DLD1 (cell line): ENCODE results near the gene GEMIN4.

ENCODE experiments used
- in situ Hi-C: cut with HindIII; loops from 2 replicates; pipeline ENCODE4 v1.10.0; 2017; ENCODE audit warnings: low sequenced_read_pairs

Gene GEMIN4

DNA sequence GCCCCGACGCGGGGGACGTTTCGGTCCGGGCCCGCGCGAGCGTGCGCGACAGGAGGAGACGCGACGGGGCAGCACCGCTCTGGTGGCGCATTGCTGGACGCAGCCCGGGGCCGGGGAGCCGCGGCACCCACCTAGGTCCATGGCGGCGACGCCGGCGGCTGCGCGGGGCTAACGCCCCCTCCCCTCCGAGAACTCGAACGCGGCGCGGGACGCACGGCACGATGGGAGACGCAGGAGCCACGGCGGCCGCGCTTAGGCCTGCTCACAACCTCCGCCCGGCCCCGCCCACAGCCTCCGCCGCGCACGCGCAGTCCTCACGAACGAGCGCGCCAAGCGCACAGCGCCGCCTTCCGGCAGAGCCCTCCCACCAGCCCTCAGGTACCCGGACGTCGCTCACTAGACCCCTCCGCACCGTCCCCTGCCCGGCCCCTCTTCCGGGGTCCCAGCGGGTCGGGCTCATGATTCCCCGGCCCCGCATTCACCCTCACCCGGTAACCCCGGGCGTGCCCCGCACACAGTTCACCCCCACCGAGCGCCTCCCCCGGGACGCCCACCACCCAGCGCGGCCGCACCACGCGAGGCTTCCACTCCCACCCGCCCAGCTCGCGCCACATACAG, at the start of gene GEMIN4:
TSS of gene GEMIN4 (minus strand) at position 263 of the 618 bp plus-strand sequence. CDS start at position 141, 122 bp downstream.
- in situ Hi-C loops, result no loop called here

DNA sequence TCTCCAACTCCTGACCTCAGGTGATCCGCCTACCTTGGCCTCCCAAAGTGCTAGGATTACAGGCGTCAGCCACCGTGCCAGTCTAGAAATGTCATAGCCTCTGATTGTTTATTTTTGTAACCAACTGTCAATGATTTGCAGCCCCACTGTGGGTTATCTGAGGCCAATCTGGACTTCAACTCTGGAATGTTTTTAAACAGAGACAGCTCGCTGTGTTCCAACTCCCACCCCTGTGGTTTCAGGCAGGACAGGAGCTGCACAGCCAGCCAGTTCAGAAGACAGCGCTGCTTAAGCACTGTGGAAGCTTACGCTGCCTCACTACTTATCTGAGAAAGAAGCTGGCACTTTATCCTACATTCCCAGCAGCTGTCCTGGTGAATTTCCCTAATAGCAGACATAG, 49.6 kb upstream of the GEMIN4 start:
- in situ Hi-C loops, result no loop called here

DNA sequence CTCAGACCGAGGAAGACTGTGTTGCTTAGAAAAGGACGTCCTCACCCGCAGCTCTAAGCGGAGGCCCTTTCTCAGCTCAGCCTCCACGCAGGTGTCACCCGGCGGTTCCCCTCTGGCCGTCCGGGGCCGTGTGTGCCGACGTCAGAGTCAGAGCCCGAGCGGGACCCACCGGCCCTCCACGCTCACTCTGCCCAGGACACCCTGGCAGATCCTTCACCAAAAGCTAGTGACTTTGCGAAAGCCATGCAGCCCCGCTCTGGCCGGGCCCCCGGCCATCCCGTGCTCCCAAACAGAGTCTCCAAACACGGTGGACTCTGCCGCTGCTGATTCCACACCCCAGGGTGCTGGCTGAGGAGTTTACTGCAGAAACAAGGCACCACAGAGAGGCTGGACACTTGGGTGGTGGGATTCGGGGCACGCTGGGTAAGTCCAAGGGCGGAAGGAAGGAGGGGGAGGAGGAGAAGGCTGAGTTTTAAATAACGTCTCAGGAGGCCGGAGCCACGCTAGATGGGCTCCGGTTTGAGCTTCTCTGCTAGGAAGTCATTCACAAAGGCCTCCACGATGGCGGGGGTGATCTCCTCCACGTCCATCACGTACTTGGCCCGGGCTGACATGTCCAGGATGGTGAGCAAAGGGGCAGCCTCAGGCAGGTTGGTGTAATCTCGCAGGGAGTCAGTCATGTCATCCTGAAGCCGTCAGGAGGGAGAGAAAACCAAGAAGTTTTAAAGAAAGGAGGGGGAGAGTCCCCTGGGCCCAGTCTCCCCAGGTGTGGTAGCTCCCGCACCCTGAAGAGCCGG, 48.6 kb upstream of the GEMIN4 start:
- in situ Hi-C loops, result no loop called here

DNA sequence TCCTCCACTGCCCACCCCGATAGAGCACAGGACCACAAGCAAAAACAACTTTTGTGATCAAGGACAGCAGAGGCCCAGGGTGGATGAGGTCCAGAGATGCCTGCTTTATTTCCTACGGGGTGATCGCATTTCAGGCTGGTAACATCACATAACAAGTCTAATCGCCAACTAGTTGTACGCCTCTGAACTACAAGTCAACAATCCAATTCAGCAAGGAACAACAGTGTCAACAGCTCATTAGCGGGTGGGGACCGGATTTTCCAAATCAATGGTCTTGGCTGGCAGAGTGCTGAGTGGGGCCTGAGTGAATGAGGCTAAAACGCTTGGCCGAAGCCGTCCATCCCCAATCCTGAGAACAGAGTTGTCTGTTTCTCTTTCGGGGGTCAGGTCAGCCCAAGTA, 47.2 kb upstream of the GEMIN4 start:
- in situ Hi-C loops, result loop anchor here (25.0 kb wide), 1 partner anchor 188 kb away; the partner anchor contains the start of genes NXN and TIMM22

DNA sequence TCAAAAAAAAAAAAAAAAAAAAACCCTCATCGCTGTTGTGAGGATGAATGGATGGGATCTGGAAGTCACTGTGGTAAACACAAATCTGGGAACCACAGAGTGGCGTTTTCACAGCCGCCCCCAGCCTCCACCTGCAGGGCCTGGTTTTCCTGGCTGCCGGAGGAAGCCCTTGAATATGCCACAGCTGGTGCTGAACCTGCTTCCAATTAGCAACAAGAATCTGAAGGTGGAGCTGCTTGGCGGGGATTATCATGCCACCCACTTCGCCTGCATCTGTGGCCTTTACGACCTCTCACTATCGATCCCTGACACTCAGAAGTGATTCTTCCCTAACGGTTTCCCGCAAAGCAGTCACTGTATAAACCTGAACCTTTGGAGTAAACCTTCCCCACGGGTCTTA, 46.2 kb upstream of the GEMIN4 start:
- in situ Hi-C loops, result loop anchor here (25.0 kb wide), 1 partner anchor 189 kb away; the partner anchor contains the start of genes NXN and TIMM22

DNA sequence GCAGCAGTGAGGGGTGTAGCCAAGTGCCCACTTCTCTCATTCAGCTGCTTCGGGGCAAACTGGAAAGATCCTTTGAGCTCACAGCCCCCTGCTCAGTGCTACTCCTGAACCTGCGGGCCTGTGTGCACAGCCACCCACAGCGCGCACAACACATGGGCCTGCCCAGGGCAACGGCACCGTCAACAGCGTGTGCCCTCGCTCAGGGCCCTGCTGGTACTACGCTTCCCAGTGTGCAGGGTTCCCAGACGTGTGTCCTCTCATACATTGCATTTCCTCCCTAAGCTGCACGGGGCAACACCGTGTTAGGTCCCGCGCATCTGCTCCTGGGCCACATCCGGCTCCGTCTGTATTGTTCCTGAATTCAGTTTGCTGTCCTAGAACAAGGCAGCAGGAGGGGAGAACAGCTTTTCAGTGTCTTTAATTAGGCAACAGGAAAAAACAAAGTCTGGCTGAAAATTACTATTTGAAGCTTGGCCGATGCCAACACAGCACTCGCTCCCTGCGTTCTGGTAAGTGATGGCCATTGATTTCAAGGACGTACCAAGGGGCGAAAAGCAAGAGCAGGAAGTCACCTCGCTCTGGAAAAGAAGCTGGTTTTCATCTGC, 45.3 kb upstream of the GEMIN4 start:
- in situ Hi-C loops, result loop anchor here (25.0 kb wide), 1 partner anchor 190 kb away; the partner anchor contains the start of genes NXN and TIMM22

DNA sequence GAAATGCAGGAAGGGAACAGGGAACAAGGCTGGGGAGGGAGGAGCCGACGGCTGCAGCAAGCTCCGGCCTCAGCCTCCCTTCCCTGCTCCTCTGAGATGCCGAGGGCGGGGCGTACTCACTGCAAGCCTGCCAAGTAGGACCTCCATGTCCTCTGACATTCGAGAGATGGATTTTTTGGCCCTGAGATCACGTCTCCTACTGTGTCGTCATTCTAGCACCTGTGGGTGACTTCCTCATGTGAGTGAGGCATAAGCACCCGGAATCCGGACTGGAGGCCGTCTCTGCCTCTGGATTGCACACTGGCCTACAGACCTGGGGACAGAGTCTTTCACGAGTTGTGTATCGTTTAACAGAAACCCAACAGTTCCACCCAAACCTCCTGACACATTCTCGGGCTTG, 44.5 kb upstream of the GEMIN4 start:
- in situ Hi-C loops, result loop anchor here (25.0 kb wide), 1 partner anchor 191 kb away; the partner anchor contains the start of genes NXN and TIMM22

DNA sequence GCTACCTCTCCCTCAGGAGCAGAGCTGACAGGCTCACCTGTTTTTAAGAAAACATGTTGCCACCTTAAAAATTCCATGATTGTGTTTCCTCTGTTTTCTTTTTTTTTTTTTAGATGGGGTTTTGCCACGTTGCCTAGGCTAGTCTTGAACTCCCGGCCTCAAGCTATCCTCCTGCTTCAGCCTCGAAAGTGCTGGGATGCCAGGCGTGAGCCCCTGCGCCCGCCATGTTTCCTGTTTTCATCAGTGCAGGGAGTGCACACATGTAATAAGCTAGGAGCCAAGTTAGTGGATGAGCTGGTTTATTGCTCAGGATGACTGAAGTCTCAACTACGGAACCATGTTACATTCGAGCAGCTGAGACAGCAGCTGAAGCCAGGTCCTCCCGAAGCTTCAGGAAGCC, 43.7 kb upstream of the GEMIN4 start:
- in situ Hi-C loops, result loop anchor here (25.0 kb wide), 1 partner anchor 192 kb away; the partner anchor contains the start of genes NXN and TIMM22

DNA sequence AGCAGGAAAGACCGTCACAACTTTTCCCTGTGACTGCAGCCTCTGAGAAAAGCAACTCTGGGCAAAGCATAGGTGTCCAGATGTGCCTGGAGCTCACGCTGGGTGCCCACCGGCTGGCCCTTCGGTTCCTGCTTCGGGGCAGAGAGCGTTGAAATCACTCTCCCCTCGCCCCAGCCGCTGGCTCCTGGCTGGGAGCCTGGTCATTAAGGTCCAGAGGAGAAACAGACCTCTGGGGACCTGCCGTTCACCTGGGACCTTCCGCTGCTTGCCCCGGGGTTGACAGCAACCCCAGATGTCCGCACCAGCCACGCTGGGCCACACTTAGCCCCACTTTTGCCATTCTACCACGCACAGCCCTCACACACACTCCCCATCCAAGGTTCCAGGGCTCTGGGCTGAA, 43.2 kb upstream of the GEMIN4 start:
- in situ Hi-C loops, result loop anchor here (25.0 kb wide), 1 partner anchor 192 kb away; the partner anchor contains the start of genes NXN and TIMM22

DNA sequence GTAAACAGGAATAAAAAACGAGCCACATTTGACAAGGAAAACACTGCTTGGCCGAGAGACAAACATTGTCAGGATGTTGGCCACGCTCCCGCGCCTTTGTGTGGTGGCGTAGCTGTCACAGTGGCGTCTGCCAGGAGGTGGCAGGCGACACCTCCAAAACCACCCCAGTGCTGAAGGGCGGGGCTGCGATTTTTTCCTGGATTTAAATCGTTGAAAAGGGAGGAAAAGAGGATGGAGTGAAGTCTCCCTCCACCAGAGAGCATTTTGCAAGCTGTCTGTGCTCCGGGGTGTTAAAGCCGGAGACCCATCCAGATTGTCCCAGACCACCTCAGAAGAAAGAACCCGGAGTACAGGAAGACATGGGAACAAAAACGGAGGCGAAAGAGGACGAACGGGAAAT, 42.8 kb upstream of the GEMIN4 start:
- in situ Hi-C loops, result loop anchor here (25.0 kb wide), 1 partner anchor 192 kb away; the partner anchor contains the start of genes NXN and TIMM22

DNA sequence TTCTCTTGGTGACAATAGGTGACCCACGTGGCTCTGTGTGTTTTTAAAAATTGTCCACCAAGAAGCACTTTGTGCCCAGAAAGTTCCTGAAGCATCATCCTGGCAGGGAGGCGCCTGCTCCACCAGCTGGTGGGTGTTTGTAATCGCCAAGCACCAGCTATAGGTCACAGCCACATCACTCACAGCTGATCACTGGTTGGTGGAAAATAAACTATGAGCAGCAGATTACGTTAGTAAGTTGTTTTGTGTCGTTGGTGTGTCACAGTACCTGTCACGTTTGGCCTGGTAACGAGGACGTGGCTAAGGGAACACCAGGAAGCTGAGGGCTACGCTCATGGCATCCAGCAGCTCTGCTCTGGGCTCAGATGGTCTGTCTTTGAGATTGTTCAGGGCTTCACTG, 40.2 kb upstream of the GEMIN4 start:
- in situ Hi-C loops, result loop anchor here (25.0 kb wide), 1 partner anchor 195 kb away; the partner anchor contains the start of genes NXN and TIMM22

DNA sequence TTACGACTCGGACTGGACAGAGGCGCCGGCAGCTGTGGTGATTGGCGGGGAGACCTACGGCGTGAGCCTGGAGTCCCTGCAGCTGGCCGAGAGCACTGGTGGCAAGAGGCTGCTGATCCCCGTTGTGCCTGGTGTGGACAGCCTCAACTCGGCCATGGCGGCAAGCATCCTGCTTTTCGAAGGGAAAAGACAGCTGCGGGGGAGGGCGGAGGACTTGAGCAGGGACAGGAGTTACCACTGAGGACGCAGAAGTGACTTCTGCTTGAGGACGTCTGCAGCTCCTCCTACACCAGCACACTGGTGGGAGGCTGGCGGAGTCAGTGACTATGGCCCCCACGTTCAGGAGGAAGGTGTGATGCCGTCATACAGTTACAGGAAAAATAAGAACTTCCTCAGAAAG, 39.8 kb upstream of the GEMIN4 start:
- in situ Hi-C loops, result loop anchor here (25.0 kb wide), 1 partner anchor 195 kb away; the partner anchor contains the start of genes NXN and TIMM22

DNA sequence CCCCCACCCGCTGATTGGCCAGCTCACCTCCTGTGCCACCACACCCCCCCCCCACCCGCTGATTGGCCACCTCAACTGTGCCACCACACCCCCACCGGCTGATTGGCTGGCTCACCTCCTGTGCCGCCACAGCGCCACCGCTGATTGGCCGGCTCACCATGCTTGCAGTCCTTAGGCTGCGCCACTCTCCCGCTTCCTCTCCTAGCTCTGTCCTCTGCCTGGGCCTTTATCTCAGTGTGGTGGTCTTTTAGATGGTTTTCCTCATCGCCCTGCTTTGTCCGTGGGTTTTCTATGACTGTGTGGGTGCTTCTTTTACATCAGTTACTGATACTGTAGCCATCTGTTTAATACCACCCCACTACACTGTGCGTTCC, 38.8 kb upstream of the GEMIN4 start:
- in situ Hi-C loops, result loop anchor here (25.0 kb wide), 1 partner anchor 196 kb away; the partner anchor contains the start of genes NXN and TIMM22

DNA sequence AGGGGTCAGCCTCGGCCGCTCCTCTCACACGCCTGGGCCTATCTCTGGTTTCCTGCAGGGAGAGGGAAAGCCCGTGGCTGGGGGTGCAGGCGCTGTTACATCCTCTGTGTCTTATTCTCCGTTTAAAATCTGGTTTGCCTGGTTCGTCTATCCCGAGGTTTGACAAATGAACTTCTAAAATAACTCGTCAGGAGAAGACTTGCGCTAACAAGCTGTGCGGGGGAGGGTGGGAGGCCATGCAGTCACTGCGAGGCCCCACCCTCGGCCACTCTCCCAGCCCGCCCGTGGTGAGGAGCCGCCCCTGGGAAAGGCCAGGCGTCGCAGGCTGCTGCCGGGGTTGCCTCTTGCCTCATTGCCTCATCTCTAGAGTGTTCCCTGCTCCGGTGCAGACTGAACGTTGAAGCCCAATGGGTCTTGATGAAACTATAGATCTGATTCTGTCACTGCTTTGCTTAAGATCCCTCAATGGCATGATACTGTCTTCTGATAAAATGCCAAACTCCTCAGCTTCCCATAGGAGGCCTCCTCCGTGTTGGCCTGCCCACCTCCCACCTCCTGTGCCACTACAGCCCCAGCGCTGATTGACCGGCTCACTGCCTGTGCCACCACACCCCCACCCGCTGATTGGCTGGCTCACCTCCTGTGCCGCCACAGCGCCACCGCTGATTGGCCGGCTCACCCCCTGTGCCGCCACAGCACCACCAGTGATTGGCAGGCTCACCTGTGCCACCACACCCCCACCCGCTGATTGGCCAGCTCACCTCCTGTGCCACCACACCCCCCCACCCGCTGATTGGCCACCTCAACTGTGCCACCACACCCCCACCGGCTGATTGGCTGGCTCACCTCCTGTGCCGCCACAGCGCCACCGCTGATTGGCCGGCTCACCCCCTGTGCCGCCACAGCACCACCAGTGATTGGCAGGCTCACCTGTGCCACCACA, 38.1 kb upstream of the GEMIN4 start:
- in situ Hi-C loops, result loop anchor here (25.0 kb wide), 1 partner anchor 197 kb away; the partner anchor contains the start of genes NXN and TIMM22

DNA sequence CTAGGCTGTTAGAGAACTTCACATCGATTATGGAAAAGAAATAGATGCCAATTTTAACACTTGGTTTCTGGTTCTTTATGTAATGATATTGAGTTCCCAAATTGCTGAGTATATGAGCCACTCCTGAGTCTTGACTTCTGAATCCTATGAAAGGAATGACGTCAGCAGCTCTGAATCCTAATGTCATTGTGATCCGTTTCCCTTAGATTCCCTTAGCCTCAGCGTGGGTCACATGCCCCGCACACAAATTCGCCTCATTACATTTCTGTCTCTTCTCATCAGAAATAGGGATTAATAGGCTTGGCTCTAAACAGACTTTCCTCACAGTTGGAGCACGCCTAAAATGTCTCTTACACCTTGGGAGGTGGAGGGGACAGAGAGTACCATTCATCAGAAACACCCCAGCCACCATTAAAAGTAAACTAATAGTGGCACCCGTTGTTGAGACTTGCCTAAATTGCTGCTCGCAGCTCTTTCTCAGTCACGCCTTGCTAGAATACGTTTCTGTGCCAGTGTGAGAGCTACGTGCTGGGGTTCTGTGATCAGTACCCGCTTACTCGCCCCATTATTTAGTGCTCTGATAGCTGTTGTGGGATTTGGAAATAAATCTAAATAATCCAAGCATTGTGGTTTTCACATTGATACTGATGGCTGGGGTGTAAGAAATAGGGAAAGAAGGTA, 37.2 kb upstream of the GEMIN4 start:
- in situ Hi-C loops, result loop anchor here (25.0 kb wide), 1 partner anchor 198 kb away; the partner anchor contains the start of genes NXN and TIMM22

DNA sequence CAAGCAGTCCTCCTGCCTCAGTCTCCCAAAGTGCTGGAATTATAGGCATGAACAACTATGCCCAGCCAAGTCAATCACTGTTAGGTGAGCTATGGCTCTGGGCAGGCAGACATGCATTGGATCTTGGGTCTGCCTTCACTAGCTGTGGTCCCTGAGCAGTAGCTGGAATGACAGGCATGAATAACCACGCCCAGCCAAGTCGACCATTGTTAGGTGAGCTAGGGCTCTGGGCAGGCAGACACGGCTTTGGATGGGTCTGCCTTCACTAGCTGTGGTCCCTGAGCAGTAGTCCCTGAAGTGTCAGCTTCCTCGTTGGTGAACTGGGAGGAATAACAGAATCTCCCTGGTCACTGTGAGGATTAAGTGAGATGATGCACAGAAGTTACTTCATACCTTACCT, 36.5 kb upstream of the GEMIN4 start:
- in situ Hi-C loops, result loop anchor here (25.0 kb wide), 1 partner anchor 199 kb away; the partner anchor contains the start of genes NXN and TIMM22

DNA sequence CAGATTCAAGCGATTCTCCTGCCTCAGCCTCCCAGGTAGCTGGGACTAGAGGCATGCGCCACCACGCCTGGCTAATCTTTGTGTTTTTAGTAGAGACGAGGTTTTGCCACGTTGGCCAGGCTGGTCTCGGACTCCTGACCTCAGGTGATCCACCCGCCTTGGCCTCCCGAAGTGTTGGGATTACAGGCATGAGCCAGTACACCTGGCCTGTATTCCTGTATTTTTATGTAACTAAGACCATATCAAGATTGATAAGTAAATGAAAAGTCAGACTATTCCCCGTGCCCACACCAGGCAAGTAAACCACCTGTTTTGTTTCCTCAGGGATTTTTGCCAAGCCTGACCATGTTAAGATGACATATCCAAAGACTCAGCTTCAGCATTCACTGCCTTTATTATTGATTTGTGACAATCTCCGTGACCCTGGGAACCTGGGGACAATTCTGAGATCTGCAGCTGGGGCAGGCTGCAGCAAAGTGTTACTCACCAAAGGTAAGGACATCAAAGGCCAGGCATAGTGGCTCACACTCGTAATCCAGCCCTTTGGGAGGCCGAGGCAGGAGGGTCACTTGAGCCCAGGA, 35.7 kb upstream of the GEMIN4 start:
- in situ Hi-C loops, result loop anchor here (25.0 kb wide), 1 partner anchor 200 kb away; the partner anchor contains the start of genes NXN and TIMM22

DNA sequence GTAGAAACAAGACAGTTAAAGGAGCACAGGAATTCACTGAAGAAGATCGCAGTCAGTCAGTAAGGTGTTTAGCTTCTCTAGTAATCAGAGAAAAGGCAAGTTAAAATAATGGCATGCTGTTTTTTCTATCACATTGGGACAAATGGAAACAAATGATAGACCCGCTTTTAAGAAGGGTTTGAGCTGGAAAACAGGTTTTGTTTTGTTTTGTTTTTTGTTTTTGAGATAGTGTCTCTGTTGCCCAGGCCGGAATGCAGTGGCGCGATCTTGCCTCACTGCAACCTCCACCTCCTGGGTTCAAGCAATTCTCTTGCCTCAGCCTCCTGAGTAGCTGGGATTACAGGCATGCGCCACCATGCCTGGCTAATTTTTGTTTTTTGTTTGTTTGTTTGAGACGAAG, 33.8 kb upstream of the GEMIN4 start:
- in situ Hi-C loops, result loop anchor here (25.0 kb wide), 1 partner anchor 201 kb away; the partner anchor contains the start of genes NXN and TIMM22

DNA sequence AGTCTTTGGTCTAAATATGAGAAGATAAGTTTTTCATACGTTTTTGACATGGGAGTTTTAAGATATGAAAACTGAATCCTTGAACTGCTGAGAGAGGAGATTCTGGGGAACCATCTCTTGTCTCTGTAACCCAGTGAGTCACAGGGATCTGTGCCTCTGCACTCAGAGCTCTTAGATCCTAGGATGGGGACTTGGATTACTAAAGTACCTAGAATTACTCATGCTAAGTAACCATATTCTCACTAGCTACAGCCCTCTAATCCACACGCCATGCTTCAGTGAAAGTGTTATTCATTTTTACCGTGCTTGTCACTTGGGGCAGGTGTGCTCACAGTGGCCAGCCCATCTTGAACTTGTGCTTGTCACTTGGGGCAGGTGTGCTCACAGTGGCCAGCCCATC, 32.1 kb upstream of the GEMIN4 start:
- in situ Hi-C loops, result loop anchor here (25.0 kb wide), 1 partner anchor 203 kb away; the partner anchor contains the start of genes NXN and TIMM22
